Measurements from ENCODE around the gene FUT8.

DNA sequence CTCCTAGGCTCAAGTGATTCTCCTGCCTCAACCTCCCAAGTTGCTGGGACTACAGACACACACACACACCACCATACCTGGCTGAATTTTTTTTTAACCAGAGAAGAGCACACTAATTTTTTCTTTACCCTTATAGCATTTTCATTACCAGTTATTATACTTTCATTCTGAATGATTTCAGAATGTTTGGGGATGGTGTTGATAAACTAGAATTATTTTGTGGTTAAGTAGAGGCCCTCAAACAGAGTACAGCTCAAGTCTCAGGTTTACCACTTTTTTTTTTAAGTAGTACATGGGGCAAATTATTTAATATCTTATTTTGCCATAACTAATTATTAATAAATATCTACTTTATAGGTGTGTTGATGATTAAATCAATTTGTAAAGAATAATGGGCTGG is 86.6 kb downstream of the FUT8 start:
- TF ChIP-seq, protein P1, sequence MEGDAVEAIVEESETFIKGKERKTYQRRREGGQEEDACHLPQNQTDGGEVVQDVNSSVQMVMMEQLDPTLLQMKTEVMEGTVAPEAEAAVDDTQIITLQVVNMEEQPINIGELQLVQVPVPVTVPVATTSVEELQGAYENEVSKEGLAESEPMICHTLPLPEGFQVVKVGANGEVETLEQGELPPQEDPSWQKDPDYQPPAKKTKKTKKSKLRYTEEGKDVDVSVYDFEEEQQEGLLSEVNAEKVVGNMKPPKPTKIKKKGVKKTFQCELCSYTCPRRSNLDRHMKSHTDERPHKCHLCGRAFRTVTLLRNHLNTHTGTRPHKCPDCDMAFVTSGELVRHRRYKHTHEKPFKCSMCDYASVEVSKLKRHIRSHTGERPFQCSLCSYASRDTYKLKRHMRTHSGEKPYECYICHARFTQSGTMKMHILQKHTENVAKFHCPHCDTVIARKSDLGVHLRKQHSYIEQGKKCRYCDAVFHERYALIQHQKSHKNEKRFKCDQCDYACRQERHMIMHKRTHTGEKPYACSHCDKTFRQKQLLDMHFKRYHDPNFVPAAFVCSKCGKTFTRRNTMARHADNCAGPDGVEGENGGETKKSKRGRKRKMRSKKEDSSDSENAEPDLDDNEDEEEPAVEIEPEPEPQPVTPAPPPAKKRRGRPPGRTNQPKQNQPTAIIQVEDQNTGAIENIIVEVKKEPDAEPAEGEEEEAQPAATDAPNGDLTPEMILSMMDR (IDR thresholded peaks at IDR 0.05 in 4 of 5, conservative IDR thresholded peaks at IDR 0.05 in 1 of 5): no peak
- no peak for TF ChIP-seq POLR2A (IDR thresholded peaks at IDR 0.05)

Data from gastrocnemius medialis (tissue), 4 donors.